ENCODE data around the gene ZNF697.
"Not testable (repeated sequence)": the region's sequence is repeated elsewhere in the genome, so short reads cannot be mapped to it uniquely, and the experiment has no call there.

ZNF697 gene

GRCh38 chr1:119613769-119614720, 34.0 kb downstream of the ZNF697 start:
- H3K36me3 ChIP-seq, result no peaks in the 10 kb centered on the region
- H3K27ac ChIP-seq, result no peak overlapping the region
- H3K9me3 ChIP-seq, result no peaks in the 10 kb centered on the region
- no peak overlapping the region for H3K4me3 ChIP-seq (ENCODE audit: low read depth in 1 of 2, low read length in 1 of 2)
- peaks cover 6% of the 10 kb centered on the region for H3K27me3 ChIP-seq
- H3K4me1 ChIP-seq (ENCODE audit: control insufficient read depth in 1 of 2, insufficient read depth in 1 of 2, low read depth in 1 of 2, low read length in 1 of 2), result no peaks in the 10 kb centered on the region
- TF ChIP-seq CTCF (IDR thresholded peaks at IDR 0.05), result peak; percentile 55

- no peaks in the 10 kb centered on the region for H3K9me3 ChIP-seq
- TF ChIP-seq CTCF (IDR thresholded peaks at IDR 0.05), result peak; percentile 90
- H3K36me3 ChIP-seq, result no peaks in the 10 kb centered on the region
- peaks cover 6% of the 10 kb centered on the region for H3K27me3 ChIP-seq
- peaks cover 5 to 7% of the 10 kb centered on the region in 2 experiments for H3K4me1 ChIP-seq (ENCODE audit: control insufficient read depth in 1 of 2, insufficient read depth in 1 of 2, low read depth in 1 of 2, low read length in 1 of 2)
- H3K4me3 ChIP-seq (ENCODE audit: low read depth in 1 of 2, low read length in 1 of 2), result no peak overlapping the region
- no peak overlapping the region for H3K27ac ChIP-seq
These were observed 36.4 kb downstream of the ZNF697 start for GRCh38 chr1:119611701-119612113.

- not testable (repeated sequence) for H3K27me3 ChIP-seq; H3K9me3 ChIP-seq; H3K36me3 ChIP-seq; H3K4me3 ChIP-seq (ENCODE audit: low read depth in 1 of 2, low read length in 1 of 2); H3K27ac ChIP-seq
- peaks cover 12 to 15% of the 10 kb centered on the region in 2 experiments for H3K4me1 ChIP-seq (ENCODE audit: control insufficient read depth in 1 of 2, insufficient read depth in 1 of 2, low read depth in 1 of 2, low read length in 1 of 2)
These were observed 39.2 kb downstream of the ZNF697 start for GRCh38 chr1:119608816-119609215.

- Histone ChIP-seq H3K27me3 (peaks cover 11% of the 10 kb centered on the region), H3K27ac (peak overlapping the region; percentile 62), H3K4me1 (ENCODE audit: control insufficient read depth in 1 of 2, insufficient read depth in 1 of 2, low read depth in 1 of 2, low read length in 1 of 2) (peaks cover 12 to 15% of the 10 kb centered on the region in 2 experiments)
- not testable (repeated sequence) for H3K4me3 ChIP-seq (ENCODE audit: low read depth in 1 of 2, low read length in 1 of 2); H3K36me3 ChIP-seq; H3K9me3 ChIP-seq
These were observed 40.8 kb downstream of the ZNF697 start for GRCh38 chr1:119607087-119607807.

- peak overlapping the region; percentile 62 for H3K27ac ChIP-seq
These were observed 41.7 kb downstream of the ZNF697 start for GRCh38 chr1:119606394-119606793.

GRCh38 chr1:119605686-119606085, 42.4 kb downstream of the ZNF697 start:
- H3K27me3 ChIP-seq, result peaks cover 11% of the 10 kb centered on the region
- H3K27ac ChIP-seq, result no peak overlapping the region
- no peaks in the 10 kb centered on the region for H3K9me3 ChIP-seq
- TF ChIP-seq CTCF (IDR thresholded peaks at IDR 0.05), result no peak
- H3K36me3 ChIP-seq, result no peaks in the 10 kb centered on the region
- H3K4me3 ChIP-seq (ENCODE audit: low read depth in 1 of 2, low read length in 1 of 2), result no peak overlapping the region
- peaks cover 12 to 15% of the 10 kb centered on the region in 2 experiments for H3K4me1 ChIP-seq (ENCODE audit: control insufficient read depth in 1 of 2, insufficient read depth in 1 of 2, low read depth in 1 of 2, low read length in 1 of 2)

More at GRCh38 chr1:119606394-119606793, 41.7 kb downstream of the ZNF697 start:
- H3K4me1 ChIP-seq (ENCODE audit: control insufficient read depth in 1 of 2, insufficient read depth in 1 of 2, low read depth in 1 of 2, low read length in 1 of 2), result peaks cover 12 to 15% of the 10 kb centered on the region in 2 experiments
- H3K27me3 ChIP-seq, result peaks cover 11% of the 10 kb centered on the region
- no peaks in the 10 kb centered on the region for H3K36me3 ChIP-seq
- H3K9me3 ChIP-seq, result no peaks in the 10 kb centered on the region
- no peak for TF ChIP-seq CTCF (IDR thresholded peaks at IDR 0.05)
- H3K4me3 ChIP-seq (ENCODE audit: low read depth in 1 of 2, low read length in 1 of 2), result no peak overlapping the region

GRCh38 chr1:119605080-119605479, 43.0 kb downstream of the ZNF697 start:
- not testable (repeated sequence) for H3K36me3 ChIP-seq; H3K4me3 ChIP-seq (ENCODE audit: low read depth in 1 of 2, low read length in 1 of 2); H3K9me3 ChIP-seq; H3K27ac ChIP-seq; H3K27me3 ChIP-seq
- peaks cover 12 to 15% of the 10 kb centered on the region in 2 experiments for H3K4me1 ChIP-seq (ENCODE audit: control insufficient read depth in 1 of 2, insufficient read depth in 1 of 2, low read depth in 1 of 2, low read length in 1 of 2)

Data from neutrophil (primary cell).